Ovary (tissue), 10 donors: Measurements from ENCODE around the gene CAPZB. TPM values are rescaled to one million over a fixed set of nuclear protein-coding genes. Genes with fewer than 3 reads are reported as not detected.

Experiments
- DNase-seq, 5 donors: peaks; one replicate each; pipeline ENCODE4 v3.0.0-alpha.2; 2019 to 2020
- H3K27ac ChIP-seq, 2 donors: fragments of 200-600 bp; one replicate each; pipeline versions ENCODE4 v1.5.1 to v1.8.0; 2019 to 2022
- H3K27me3 ChIP-seq: fragments of 200-600 bp; one replicate; pipeline ENCODE4 v1.8.0; 2022
- H3K36me3 ChIP-seq: fragments of 200-600 bp; sonication (generic); one replicate; pipeline ENCODE4 v1.5.1; 2019
- H3K4me1 ChIP-seq: one replicate; pipeline ENCODE4 v1.8.1; 2013; ENCODE audit warnings: mild to moderate bottlenecking, moderate library complexity; ENCODE audit not compliant: insufficient read depth
- H3K4me3 ChIP-seq: fragments of 200-600 bp; sonication (generic); one replicate; pipeline ENCODE4 v1.5.1; 2017
- H3K9me3 ChIP-seq, 2 donors: fragments of 200-600 bp in 1 of 2; sonication (generic) in 1 of 2; one replicate each; pipeline versions ENCODE4 v1.5.1 to v1.8.1; 2013 to 2019; ENCODE audit warnings: mild to moderate bottlenecking in 1 of 2, moderate library complexity in 1 of 2
- EP300 ChIP-seq: sonication (generic); formaldehyde crosslinking; IDR thresholded peaks from one replicate; pipeline ENCODE4 v1.6.1; 2017; ENCODE audit warnings: antibody characterized with exemption
- POLR2A ChIP-seq: fragments of 450-650 bp; IDR thresholded peaks from one replicate; pipeline ENCODE4 v1.6.1; 2017; ENCODE audit warnings: antibody characterized with exemption, mild to moderate bottlenecking, moderate library complexity
- WGBS, 3 donors: extraction: QIAGEN DNeasy Blood & Tissue Kit in 1 of 3; methylation state at CpG; one replicate each; pipeline versions ENCODE4 v1.1.5 to v1.1.7; 2013 to 2017; 5-methylcytosine and 5-hydroxymethylcytosine counted together
- intact Hi-C, 4 donors: fragments of 100-400 bp; cut with DNase I; formaldehyde crosslinking; loops; one replicate each; pipeline versions ENCODE4 v1.11.0 to v1.15.1; 2022 to 2023
- long read RNA-seq, 3 donors: library from polyadenylated mRNA in 2 of 3; unstranded in 2 of 3; transcript quantifications; one replicate each; pipeline ENCODE4 v2.0.0 and lab custom pipeline, GENCODE V29; 2021 to 2026
- polyA plus RNA-seq, 2 donors: library from polyadenylated mRNA; stranded (reverse); fragments of 200-250 nt in 1 of 2; fragments of 350-450 nt in 1 of 2; fragmentation: Illumina TruSeq in 1 of 2; extraction: RNeasy Lipid Tissue Mini Kit (QIAGEN cat#74804) in 1 of 2; gene quantifications; one replicate each; pipeline ENCODE4 v1.2.3, GENCODE V29; 2013 to 2014
- total RNA-seq, 7 donors: library from RNA; depleted of rRNA in 2 of 7; stranded (reverse); fragments of >200 nt in 2 of 7; fragmentation: NEBNext Ultra II Directional in 3 of 7; extraction: Animal tissue kit (Norgen Biotek cat#: 25700) in 3 of 7; gene quantifications; one replicate each; pipeline versions ENCODE4 v1.1.0 to v1.2.4, GENCODE V29; 2016 to 2023
- TF ChIP-seq, protein P1 (sequence below), 3 donors: fragments of 450-650 bp in 2 of 3; fragments of 200-600 bp in 1 of 3; IDR thresholded peaks; one replicate each; pipeline versions ENCODE4 v1.5.1 to v1.8.0; 2016 to 2022; ENCODE audit warnings: antibody characterized with exemption in 3 of 3, mild to moderate bottlenecking in 1 of 3
- donor health status: DM: no; HTN: no; CAD: no; lungs with moderate emphysema.
- donor health status: DM: no; HTN: no; CAD: no.
- donor health status: Bipolar disorder and iron deficiency.
- donor health status: DM: yes; HTN: yes; CAD: no.
- donor health status: DM: no; HTN: no; CAD: no.
- donor health status: DM: yes; HTN: yes; CAD: no.

CAPZB gene
- 100 to 1,000 TPM in 5 of 7 donors, 10 to 100 TPM in 2; 85.0 to 347 (median 258) TPM for total RNA-seq
- polyA plus RNA-seq = 100 to 1,000 TPM; 253 to 391 TPM
- long read RNA-seq, donor 1, transcript CAPZB-204 (8 exons, 1,568 nt) = minor isoform, 38 of 910 reads
- long read RNA-seq, donor 1, transcript CAPZB-201 (9 exons, 858 nt) = major isoform, 672 of 910 reads
- long read RNA-seq, donor 1, transcript CAPZB-203 (10 exons, 1,686 nt) = minor isoform, 21 of 910 reads
- long read RNA-seq, donor 1, partial matches to known transcripts = 12 of 910 reads
- long read RNA-seq, donor 1, other reads (novel, unspliced or antisense) = 164 of 910 reads
- long read RNA-seq, donor 2, transcript CAPZB-208 (5 exons, 660 nt) = minor isoform, 5 of 118 reads
- long read RNA-seq, donor 2, transcript CAPZB-204 (8 exons, 1,568 nt) = minor isoform, 11 of 118 reads
- long read RNA-seq, donor 2, transcript CAPZB-201 (9 exons, 858 nt) = major isoform, 80 of 118 reads
- long read RNA-seq, donor 2, partial matches to known transcripts = 20 of 118 reads
- long read RNA-seq, donor 2, other reads (novel, unspliced or antisense) = 0 of 118 reads
- long read RNA-seq, donor 3, transcript CAPZB-201 (9 exons, 858 nt) = major isoform, 204 of 274 reads
- long read RNA-seq, donor 3, transcript CAPZB-205 (9 exons, 1,462 nt) = minor isoform, 6 of 274 reads
- long read RNA-seq, donor 3, transcript CAPZB-203 (10 exons, 1,686 nt) = minor isoform, 10 of 274 reads
- long read RNA-seq, donor 3, partial matches to known transcripts = 7 of 274 reads
- long read RNA-seq, donor 3, other reads (novel, unspliced or antisense) = 41 of 274 reads

DNA sequence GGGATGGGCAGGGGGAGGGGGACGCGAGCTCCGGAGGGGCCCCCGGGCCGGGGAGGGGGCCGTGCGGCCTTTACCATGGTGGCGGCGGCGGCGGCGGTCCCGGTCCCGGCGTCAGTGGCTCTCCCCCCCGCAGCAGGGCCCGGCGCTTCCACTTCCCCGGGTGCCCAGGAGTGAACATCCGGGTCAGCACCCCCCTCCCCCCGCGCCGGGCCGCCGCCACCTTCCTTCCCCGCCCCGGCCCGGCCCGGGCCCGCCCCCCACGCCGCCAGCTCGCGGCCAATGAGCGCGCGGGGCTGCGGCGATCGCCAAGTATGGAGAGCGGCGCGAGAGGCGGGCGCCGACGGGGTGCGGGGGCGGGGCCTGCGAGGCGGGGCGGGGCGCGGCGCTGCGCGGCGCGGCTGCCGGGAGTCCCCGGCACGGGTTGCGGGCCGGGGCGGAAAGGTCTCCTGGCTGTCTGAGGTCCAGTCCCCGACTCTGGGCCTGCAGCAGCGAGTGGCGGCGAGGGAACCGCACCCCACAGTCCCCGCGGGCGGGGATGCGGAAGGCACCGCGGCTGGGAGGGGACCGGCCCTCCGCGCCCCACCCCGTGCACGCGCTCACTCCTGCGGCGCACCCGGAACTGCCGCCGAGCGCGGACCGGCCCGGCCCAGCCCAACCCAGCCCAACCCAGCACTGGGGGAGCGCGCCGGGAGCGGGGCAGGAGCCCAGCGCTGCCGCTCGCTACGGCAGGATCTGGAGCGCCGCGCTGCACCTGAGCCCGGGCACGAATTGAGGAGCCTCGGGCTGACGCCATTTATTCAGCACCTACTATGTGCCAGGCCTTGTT lies at the start of gene CAPZB:
TSS of gene CAPZB (minus strand) at position 178 of the 826 bp plus-strand sequence. CDS start at position 77, 101 bp downstream.
- no peaks in the 10 kb centered on the region for H3K9me3 ChIP-seq
- H3K4me3 ChIP-seq = peak within 1 kb of the TSS; percentile 98
- DNase-seq = peak; percentile 95 to 97 (median 96)
- no peaks in the 10 kb centered on the region for H3K27me3 ChIP-seq
- intact Hi-C loops = loop anchor here (5.0 to 10.0 kb wide), 6 partner anchors 48 to 162 kb away; partner anchors contain the start of gene NBL1 (in 1 of the 4)
- H3K27ac ChIP-seq = peak within 1 kb of the TSS; percentile 92 to 94
- peaks cover 29% of the 10 kb centered on the region for H3K4me1 ChIP-seq
- no peaks in the 10 kb centered on the region for H3K36me3 ChIP-seq
- TF ChIP-seq POLR2A = peak; percentile 86
- TF ChIP-seq, protein P1, sequence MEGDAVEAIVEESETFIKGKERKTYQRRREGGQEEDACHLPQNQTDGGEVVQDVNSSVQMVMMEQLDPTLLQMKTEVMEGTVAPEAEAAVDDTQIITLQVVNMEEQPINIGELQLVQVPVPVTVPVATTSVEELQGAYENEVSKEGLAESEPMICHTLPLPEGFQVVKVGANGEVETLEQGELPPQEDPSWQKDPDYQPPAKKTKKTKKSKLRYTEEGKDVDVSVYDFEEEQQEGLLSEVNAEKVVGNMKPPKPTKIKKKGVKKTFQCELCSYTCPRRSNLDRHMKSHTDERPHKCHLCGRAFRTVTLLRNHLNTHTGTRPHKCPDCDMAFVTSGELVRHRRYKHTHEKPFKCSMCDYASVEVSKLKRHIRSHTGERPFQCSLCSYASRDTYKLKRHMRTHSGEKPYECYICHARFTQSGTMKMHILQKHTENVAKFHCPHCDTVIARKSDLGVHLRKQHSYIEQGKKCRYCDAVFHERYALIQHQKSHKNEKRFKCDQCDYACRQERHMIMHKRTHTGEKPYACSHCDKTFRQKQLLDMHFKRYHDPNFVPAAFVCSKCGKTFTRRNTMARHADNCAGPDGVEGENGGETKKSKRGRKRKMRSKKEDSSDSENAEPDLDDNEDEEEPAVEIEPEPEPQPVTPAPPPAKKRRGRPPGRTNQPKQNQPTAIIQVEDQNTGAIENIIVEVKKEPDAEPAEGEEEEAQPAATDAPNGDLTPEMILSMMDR (IDR thresholded peaks at IDR 0.05) = no peak
- no peak for TF ChIP-seq EP300
- 0 to 1% (median 0%) methylated on average over 43 to 104 of the region's 106 CpGs for WGBS, 3 donors

GRCh38 chr1:19534281-19534680 lies 48.9 kb upstream of the CAPZB start:
- Histone ChIP-seq H3K36me3 (no peaks in the 10 kb centered on the region), H3K4me3 (no peak overlapping the region), H3K9me3 (no peaks in the 10 kb centered on the region), H3K4me1 (no peaks in the 10 kb centered on the region), H3K27ac (no peak overlapping the region), H3K27me3 (no peaks in the 10 kb centered on the region)
- intact Hi-C loops = no loop called here
- 91 to 96% (median 94%) methylated on average over 5 of the region's 5 CpGs for WGBS, 3 donors
- DNase-seq = no peak
- no peak for TF ChIP-seq EP300
- TF ChIP-seq, protein P1 (IDR thresholded peaks at IDR 0.05) = no peak
- no peak for TF ChIP-seq POLR2A

GRCh38 chr1:19533626-19534025 lies 48.3 kb upstream of the CAPZB start:
- Histone ChIP-seq H3K4me1 (no peaks in the 10 kb centered on the region), H3K9me3 (no peaks in the 10 kb centered on the region), H3K27ac (no peak overlapping the region), H3K4me3 (no peak overlapping the region), H3K36me3 (no peaks in the 10 kb centered on the region), H3K27me3 (no peaks in the 10 kb centered on the region)
- TF ChIP-seq, protein P1 (IDR thresholded peaks at IDR 0.05) = no peak
- TF ChIP-seq EP300 = no peak
- no peak for TF ChIP-seq POLR2A
- 82 to 88% (median 88%) methylated on average over 7 of the region's 7 CpGs for WGBS, 3 donors
- DNase-seq = no peak
- intact Hi-C loops = no loop called here

- Histone ChIP-seq H3K4me1 (no peaks in the 10 kb centered on the region), H3K36me3 (no peaks in the 10 kb centered on the region), H3K27ac (no peak overlapping the region), H3K4me3 (no peak overlapping the region), H3K9me3 (no peaks in the 10 kb centered on the region), H3K27me3 (no peaks in the 10 kb centered on the region)
- TF ChIP-seq, protein P1 (IDR thresholded peaks at IDR 0.05) = no peak
- TF ChIP-seq EP300 (no peak), POLR2A (no peak)
- DNase-seq = no peak
- WGBS, 3 donors = 77 to 84% (median 78%) methylated on average over 4 of the region's 4 CpGs
- intact Hi-C loops = no loop called here
These were observed 47.2 kb upstream of the CAPZB start for GRCh38 chr1:19532519-19532918.
